Measurements from ENCODE around the gene TPP2.

GRCh38 chr13:102702965-102703725, 106.4 kb downstream of the TPP2 start:
- no peak for TF ChIP-seq CTCF (IDR thresholded peaks at IDR 0.05)
- TF ChIP-seq POLR2A (IDR thresholded peaks at IDR 0.05) = no peak

All from right lobe of liver (tissue), 4 donors.